Tibial nerve (tissue), 4 donors: ENCODE results near the gene PACSIN2.

Experiments
- CTCF ChIP-seq, 5 experiments: fragments of 200-600 bp in 3 of 5; fragments of 450-650 bp in 2 of 5; sonication (generic) in 3 of 5; IDR thresholded peaks; one replicate each; pipeline ENCODE4 v1.5.1; 2016 to 2019; ENCODE audit warnings: antibody characterized with exemption in 5 of 5, mild to moderate bottlenecking in 3 of 5, moderate library complexity in 2 of 5
- EP300 ChIP-seq, 2 donors: sonication (generic); formaldehyde crosslinking; IDR thresholded peaks; one replicate each; pipeline ENCODE4 v1.6.1; 2017; ENCODE audit warnings: antibody characterized with exemption in 2 of 2, mild to moderate bottlenecking in 1 of 2
- POLR2A ChIP-seq, 2 donors: fragments of 450-650 bp; IDR thresholded peaks; one replicate each; pipeline ENCODE4 v1.6.1; 2017; ENCODE audit warnings: antibody characterized with exemption in 2 of 2, mild to moderate bottlenecking in 2 of 2, moderate library complexity in 2 of 2

GRCh38 chr22:42901790-42902508 is 113.0 kb downstream of the PACSIN2 start:
- TF ChIP-seq CTCF (IDR thresholded peaks at IDR 0.05) (peak in 1 of 5 experiments; percentile 11), POLR2A (IDR thresholded peaks at IDR 0.05) (no peak), EP300 (IDR thresholded peaks at IDR 0.05) (no peak)
